ENCODE data around the gene MRAS.
"Not testable (repeated sequence)": the region's sequence is repeated elsewhere in the genome, so short reads cannot be mapped to it uniquely, and the experiment has no call there.

MRAS gene

DNA sequence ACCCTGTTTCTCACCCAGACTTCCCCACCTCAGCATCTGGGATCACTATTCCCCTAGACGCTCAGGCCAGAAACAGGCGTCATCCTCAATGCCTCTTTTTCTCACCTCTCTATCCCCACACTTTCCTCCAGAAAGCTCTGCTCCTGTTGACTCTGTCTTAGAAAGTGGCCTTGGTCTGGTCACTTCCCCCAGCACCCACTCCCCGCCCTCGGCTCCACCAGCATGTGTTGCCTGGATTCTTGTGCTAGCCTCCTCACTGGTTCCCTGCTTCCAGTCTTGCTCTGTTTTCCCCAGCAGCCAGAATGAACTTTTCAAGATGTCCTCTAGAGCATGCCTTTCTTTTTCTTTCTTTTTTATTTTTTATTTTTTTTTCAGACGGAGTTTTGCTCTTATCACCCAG, 46.3 kb downstream of the MRAS start:
- no peak for FAIRE-seq

DNA sequence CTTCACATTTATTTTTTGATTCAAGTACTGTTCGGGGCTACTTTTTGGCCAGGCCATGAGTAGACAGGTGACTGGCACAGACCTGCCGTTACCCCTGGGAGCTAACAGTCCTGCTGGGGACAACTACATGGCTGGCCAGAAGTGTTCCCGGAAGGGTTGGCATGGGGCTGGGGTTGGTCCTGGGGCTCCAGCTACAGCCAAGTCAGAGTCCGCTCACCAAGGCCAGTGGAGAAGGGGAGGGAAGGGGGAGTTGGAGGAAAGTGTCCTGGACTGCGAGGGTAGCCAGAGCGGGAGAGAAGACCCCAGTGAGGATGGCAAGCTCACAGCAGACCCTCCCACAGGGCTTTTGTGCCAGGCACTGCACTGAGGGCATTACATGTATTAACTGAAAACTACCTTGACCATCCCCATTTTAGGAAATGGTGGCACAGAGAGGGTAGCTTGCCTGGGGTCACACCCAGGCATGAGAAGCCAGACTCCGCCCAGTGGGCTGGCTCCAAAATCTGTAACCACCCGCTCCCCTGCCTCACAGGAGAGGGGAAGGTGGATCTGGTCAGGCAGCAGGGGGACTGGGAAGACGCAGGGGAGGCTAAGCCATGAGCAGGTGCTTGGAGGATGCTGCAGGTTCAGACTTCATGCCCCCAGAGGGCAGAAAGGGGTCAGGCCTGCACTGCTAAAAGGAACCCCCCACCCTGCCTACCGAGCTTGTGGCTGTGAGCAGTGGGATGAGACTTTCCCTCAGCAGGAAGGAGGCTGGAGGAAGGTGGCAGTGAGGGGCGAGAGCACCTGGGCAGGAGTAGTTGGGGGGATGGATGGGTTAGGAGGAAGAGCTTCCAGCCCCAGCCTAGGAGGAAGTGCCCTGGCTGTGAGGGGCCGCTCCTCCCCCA, 47.7 kb downstream of the MRAS start:
- no peak for FAIRE-seq

DNA sequence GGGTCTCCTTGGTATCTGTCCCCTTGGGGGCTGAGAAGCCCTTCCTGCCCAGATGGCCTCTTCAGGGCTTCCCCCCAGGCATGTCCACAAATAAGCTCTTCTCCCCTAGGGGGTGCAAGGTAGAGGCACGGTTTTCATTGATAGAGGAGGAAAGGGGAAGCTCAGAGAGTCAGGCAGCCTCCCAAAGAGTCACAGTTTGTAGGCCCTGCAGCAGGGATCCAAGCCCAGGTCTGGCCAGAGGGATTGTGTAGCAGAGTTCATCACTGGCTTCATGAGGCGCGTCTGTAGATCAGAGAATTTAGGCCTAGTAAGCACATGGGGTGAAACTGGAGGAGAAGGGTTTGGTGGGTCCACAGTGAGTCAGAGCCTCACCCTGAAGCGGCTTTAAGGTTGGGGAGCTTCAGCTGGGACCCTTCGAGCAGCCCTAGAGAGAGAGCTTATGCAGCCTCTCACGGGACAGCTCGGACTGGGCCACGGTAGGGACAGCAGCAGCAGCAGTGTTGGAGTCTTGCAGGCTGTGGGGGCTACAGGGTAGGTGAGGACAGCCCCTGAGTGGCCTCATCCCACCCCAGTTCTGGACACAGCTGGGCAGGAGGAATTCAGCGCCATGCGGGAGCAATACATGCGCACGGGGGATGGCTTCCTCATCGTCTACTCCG, 48.5 kb downstream of the MRAS start:
- FAIRE-seq = no peak

DNA sequence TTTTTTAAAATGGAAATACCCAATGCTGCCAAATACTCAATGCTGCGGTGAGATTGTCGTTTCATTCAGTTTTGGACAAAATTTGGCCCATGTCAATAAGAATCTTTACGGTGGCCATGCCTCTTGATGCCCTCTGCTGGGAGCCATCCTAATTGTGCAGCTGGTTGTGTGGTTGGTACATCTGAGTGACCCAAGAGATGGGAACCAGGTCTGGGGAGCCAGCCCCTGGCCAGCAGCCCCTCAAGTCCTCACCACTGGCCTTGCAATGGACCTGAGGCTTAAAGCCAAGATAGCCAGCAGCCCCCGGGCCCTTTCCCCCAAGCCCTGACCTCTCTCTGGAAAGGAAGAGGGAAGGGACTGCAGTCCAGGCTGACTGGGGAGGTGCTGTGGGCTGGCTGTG, 49.6 kb downstream of the MRAS start:
- no peak for FAIRE-seq

DNA sequence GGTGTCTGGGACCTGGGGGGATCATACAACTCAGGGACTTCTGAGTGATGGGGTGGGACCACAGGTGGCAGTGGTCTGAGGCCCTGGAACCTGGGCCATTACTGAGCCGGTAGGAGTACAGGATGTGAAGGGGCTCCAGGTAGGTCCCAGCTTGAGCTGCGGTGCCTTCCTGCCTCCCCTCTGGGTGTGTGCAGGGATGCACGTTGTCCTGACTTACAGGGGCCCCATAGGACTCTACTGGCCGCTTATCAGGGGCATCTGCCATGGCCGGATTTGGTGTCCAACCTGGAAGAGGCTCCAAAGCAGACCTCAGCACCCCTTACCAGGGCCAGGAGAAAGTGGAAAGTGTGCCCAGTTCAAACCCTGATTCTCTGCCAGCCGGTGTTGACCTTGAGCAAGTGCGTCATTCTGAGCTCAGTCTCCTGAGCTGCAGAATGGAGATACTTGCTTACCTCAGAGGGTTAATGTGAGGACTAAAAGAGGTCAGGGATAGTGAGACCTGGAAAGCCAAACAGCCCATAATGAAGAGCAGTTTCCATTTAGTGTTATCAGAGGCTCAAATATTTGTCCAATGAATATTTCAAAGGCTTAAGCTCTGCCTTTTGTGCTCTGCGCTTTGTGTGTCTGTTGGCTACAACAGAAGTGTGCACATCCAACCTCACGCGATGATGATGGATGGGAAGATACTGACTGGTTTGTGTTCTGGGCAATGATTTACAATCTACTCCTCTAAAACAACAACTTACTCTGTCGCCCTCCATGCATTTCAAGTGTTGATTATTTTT, 50.6 kb downstream of the MRAS start:
- FAIRE-seq = no peak

DNA sequence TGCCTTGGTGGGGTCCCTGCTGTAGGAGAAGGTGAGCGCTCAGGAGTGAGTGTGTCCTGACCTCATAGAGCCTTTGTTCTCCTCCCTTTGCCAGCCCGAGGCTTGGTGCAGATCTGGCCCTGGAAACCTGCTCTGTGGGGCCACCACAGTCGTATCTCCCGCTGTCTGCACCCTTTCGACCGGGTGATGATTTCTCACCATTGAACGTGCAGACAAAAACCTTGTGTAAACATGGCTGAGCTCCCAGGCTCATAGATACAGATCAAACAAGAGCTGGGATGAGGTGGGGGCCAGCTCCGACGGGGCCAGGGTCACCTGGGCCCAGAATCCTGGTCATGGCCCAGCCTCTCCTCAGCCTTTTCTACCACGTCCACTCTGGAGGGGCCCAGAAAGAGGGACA, 51.4 kb downstream of the MRAS start:
- FAIRE-seq = no peak

DNA sequence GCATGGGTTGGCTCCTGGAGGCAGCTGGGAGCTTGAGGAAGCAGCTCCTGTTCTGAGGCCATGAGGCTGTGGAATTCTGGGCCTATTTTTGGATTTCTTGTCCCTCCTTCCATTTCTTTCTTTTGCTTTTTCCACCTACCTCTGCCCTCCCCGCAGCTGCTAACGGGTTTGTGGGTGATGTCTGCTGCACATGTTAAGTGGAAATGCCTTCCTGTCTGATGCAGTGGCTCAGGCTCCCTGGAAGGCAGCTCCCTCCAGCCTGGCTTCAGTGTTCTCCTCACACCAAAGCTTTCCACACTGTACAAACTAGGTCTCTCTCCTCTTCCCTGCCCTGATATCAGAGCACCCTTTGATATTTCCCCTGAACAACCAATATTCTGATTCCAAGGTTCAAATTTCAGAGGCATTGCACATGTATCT, 52.3 kb downstream of the MRAS start:
- FAIRE-seq = no peak

DNA sequence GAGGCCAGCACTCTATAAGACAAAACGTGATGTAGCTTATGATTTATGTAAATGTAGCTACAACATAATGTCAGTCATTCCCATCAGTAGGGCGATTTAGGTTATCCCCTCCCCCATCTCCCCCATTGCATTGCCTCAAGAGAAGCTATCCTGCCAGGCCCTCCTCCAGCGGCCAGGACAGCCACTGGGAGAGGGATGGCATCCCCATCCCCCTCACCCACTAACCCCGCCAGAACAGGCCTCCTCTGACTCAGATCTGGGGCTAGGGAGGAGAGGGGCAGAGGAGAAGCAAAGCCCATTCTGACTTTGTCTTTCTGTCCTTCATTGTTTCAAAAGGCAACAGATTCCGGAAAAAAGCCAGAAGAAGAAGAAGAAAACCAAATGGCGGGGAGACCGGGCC, 53.5 kb downstream of the MRAS start:
- no peak for FAIRE-seq

DNA sequence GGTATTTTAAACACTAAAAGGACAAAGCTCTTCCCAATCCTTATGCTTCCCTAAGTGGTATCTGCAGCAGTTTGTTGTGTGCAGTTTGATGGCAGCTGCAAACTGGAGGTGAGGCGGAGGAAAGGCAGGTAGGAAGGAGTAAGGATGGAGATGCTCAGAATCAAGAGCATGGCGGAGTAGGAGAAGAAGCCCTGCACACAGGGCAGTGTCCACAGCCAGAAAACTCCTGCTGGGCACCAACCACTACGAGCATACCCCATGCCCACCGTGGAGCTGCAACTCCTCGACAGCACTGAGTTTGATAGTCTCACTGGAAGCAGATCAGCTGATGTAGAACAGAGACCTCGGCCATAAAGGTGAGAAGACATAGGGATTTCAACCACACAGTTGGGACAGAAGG, 55.7 kb downstream of the MRAS start:
- FAIRE-seq = no peak

DNA sequence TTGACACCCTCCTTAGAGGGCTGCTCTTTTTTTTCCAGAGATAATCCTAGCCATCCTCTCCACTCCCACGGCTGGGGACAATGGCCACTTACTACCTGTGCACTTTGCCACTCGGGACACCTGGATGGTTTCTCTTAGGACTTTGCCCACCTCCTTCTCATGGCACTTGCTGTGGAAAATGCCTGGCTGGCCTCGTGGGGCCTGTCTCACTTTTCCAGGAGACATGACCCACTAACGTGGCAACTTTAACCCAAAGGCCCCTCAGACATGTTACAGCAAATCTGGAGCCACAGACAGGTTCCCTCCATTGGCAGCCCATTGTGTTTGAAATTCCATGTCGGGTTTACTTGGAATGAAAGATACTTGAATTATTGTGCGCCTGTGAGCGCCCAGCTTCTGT, 56.6 kb downstream of the MRAS start:
- FAIRE-seq = no peak

DNA sequence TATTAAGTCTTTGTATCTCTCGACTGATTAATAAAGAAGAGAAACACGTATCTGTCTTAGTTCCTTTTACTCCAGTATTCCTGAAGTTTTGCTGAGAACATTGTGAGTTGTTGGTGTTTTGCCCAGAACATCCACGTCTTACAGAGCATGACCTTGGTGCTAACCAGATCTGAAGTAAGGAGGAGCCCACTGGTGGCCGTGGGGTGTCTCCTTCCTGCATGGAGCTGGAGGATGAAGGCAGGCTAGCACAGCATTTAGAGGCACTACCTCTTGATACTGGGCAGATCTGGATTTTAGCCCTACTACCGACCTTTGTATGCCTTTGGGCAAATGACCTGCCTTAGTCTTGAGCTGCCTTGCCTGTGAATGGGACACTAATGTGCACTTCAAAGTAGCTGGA, 57.1 kb downstream of the MRAS start:
- no peak for FAIRE-seq

DNA sequence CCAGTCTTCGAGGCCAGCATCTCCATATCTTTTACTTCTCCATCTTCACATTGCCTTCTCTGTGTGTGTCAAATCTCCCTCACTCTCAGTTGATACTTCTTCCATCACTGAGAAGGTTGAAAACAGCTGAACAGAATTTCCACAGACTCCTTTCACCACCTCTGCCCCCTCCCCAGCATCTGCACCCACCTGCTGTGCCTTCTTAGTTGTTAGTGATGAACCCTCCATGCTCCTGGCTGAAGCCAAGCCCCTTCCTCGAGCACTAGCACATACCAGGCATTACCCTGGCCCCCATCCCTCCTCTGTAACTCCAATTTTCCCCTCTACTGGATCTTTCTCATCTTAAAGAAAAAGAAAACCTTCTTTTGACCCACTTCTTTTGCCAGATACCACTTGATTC, 58.2 kb downstream of the MRAS start:
- no peak for FAIRE-seq

DNA sequence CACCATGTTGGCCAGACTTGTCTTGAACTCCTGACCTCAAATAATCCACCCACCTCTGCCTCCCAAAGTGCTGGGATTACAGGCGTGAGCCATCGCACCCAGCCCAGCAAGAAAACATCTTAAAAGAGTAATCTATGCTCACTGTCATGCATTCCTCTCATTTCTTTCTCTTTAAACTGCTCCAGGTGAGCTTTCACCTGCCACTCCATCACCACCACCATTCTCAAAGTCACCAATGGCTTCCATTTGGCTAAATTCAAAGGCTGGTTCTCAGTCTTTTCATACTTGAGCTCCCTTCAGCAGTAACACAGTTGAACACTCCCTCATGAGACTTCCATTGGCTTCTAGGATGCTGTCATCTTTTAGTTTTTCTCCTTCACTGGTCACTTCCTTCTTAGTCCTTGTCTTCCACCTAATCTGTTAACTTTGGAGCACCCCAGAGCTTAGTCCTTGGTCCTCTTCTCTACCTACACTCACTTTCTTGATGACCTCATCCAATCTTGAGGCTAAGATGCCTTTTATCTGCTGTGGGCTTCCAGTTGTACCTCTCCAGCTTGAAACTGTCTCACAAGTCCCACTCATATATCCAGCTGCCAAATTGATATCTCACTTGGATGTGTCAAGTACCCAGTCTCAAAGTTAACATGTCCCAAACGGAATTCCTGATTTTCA, 59.0 kb downstream of the MRAS start:
- no peak for FAIRE-seq

DNA sequence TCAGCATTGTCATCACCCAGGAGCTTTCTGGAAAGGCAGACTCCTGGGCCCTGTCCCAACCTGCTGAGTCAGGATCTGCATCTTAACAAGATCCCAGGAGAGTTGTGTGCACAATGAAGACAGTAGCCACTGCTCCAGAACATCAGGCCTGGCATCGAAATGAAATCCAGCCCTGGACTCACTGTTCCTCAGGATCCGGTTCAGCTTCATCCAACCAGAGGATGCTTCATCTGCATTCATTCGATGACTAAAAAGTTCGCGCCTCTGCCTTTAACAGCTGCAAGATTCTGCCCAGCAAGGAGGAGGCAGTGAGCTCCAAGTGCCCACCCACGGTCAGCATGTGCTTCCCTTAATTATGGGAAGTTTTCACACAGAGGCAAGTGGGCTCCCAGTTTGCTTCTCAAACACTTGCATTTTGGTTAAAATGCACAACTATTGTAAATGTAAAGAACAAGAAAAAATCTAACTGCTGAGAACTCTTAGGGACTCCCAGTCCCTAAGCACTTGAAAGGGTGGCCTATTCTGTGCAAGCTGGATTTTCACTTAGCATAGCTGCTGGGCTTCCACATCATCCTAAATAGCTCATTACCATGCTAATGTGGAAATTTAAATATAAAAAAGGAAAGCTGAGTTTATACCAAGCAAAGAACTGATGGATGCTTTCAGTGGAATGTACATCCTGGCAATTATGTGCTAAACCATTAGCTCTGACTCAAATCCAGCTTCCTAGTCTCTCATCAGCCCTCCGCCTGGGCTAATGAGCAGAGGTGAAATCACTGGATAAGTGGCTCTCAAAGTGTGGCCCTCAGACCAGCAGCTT, 60.6 kb downstream of the MRAS start:
- no peak for FAIRE-seq

DNA sequence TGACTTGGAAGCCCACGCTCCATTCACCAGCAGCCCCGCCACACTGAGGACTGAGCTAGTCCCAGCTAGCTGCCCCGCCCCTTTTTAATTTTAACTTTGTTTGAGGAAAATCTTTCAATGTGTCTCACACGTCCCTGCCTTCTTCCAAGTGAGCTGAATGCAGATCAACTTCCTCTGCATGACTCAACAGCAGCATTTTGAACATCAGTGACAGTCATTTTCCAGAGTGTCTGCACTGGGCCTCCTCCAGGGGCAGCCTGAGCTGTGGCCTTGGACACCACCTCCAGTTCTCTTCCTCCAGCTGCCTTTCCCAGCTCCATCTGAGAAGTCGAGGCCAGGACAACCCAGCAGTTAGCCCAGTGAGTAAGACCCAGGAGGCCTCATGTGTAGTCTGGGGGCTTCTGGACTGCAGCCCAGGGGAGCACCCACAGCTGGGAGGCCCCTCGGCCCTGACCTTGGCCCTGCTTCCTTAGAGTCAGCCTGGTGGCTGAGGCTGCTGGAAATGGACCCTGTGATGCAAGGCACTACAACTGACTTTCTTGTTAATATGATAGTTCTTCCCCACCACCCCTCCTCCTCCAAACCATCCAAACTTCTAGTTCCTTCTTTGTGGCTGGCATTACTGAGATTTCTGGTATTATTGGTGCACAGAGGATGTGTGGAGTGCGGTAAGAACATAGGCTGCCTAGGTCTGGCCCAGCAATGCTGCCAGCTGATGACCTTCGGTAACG, 64.6 kb downstream of the MRAS start:
- no peak for FAIRE-seq

DNA sequence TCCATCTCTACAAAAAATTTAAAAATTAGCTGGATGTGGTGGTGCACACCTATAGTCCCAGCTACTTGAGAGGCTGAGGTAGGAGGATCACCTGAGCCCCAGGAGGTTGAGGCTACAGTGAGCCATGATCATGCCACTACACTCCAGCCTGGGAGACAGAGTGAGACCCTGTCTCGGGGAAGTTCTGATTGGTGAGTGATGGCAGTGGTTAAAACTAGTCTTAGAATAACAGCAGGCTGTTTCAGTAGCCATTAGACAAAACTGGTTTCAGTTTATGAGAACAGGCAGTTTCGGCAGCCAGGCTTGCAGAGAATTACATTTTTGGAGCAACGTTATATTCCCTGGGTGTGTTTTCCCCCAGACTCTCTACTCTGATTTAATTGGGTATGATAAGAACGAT, 67.9 kb downstream of the MRAS start:
- not testable (repeated sequence) for FAIRE-seq

DNA sequence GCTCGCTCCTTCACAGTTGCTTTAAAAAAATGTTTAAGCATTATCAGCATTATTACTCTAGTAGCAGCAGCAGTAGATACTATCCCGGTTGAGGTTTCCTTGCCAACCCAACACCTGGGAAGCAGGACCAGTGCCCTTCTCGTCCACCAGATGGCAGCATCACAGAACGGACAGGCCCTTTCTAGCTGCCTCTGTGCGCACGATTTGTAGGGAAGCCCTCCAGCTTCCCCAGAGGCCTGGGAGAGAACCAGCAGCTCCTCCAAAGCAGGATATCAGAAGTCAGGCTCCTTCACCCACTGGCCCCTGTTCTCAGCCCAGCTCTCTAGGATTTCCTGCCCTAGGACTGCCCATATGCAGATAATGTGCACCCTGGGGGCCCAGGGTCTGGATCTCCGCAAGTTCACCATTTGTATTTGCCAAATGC, 69.2 kb downstream of the MRAS start:
- FAIRE-seq = peak; percentile 82

DNA sequence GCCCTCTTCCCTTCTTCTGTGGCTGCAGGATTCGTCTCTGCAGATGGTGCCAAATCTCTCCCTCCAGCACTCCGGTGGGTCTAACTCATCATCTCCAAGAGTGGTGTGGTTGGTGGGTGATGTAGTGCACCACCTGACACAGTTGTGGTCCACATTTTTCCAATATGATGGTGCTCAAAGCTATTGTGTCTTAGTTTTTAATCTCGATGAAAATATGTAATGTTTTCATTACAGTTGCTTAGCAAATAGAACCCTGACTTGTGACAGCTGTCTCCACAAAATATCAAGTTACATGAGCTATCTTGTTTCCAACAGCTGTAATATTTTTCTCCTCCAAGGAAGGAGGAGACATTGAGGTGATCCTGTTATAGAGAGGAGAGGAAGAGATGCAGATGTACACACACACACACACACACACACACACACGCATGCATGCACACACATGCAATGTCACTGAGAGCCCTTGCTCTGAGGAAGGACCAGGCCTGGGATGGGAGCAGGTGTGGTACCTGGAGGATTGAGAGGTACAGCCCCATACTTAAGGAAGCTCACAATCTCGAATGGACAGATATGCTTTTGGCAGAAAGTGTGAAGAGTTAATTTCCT, 70.3 kb downstream of the MRAS start:
- FAIRE-seq = no peak

DNA sequence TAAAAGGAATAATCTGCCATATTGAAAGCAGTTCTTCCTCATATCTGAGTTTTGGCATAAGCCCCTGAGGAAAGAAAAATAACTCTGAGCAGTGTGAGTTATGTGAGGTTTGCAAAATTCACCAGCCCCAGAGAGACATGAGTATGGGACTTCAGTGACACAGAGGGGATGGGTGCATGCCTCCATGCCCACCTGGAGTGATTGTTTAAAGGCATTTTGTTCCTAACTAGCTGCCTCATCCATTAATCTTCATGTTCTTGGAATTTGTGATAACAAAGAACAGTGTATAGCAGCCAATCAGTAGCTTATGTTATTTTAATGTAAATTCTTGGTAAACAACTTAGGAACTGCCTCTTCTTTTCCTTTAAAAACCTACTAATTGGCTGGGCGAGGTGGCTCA, 74.9 kb downstream of the MRAS start:
- no peak for FAIRE-seq

DNA sequence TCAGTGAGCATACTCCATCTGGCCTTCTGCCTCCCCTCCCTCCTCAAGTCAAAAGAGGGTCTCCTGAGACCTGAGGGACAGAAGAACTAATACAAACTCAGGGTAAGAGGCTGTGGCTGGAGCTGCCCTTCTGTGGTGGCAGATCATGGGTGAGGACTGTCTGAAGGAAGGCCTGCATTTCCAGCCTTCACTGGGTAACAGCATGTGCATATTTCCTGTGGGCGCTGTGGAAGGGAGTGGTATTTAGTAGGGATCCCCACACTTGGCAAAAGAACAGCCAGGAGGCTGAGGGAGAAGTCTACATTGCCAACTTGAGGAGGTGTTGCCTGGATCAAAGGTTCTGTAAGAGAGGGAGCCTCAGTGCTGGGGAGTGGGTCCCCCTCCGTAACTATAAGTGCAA, 75.9 kb downstream of the MRAS start:
- no peak for FAIRE-seq

DNA sequence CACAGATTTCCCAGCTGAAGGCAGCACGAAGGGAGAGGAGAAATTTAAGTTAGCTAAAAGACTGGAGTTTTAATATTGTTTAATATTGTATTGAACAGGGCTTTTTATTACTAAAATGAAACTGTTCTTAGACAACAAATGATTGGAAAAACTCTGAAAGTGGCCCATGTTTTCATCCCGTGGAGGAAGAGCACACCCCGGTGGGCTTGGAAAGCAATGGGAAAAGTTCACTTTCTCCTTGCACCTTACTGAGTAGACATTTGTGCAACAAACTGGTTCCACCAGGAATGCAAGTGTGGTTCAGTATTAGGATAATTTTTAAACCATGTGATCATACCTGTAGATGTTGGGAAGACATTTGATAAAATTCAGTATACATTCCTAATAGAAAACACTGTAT, 77.8 kb downstream of the MRAS start:
- peak; percentile 80 for FAIRE-seq
